Occipital lobe (tissue), 2 donors: ENCODE measurements around the gene TAC4. TPM values are rescaled to one million over a fixed set of nuclear protein-coding genes. Genes with fewer than 3 reads are reported as not detected.
"Not testable (repeated sequence)": the region's sequence is repeated elsewhere in the genome, so short reads cannot be mapped to it uniquely, and the experiment has no call there.

Source experiments
- DNase-seq: peaks from one replicate; lab custom pipeline; 2025; lab: John Stamatoyannopoulos, UW
- total RNA-seq: library from RNA; depleted of rRNA; stranded (reverse); fragments of >200 nt; gene quantifications from one replicate; pipeline ENCODE4 v1.2.3, GENCODE V29; 2014

TAC4 gene
- total RNA-seq, 1 donor from 2014 or later: not detected

DNA sequence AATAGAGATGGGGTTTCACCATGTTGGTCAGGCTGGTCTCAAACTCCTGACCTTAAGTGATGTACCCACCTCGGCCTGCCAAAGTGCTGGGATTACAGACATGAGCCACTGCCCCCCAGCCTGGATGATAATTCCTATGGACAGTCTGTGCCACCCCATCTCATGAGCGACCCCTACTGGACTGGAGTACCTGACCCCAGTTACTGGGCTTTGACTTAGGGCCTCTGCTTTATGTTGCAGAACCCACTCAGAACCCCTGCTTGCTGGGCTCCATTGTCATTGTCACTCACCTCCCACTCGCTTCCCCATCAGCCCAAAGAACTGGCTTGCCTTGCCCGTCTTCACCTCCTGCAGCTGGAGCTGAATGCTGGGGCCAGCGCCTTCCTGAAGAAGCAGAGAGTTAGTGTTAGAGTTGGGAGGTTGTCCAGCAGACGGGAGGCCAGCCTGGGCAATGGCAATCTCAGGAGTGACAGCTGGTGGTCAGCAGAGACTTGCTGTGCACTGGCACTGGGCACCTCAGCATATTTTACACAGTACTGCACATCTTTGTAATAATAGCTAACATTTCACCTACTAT, 4.0 kb downstream of the TAC4 start:
- DNase-seq: no peak

DNA sequence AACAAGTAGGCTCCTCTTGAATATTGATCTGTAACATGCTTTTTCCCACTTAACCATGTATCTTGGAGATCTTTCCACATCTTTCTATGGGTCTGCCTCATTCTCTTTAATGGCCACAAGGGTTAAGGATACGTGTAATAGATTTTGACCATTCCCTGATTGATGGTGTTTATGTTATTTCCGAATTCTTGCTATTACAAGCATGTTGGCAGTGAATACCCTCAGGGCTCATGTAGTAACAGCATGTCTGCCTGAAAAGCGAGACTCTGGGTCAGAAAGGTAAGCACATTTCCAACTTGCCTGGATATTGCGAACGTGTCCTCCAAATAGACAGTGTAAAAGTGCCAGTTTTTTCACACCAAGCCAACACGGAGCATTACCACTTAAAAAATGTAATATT, 5.0 kb downstream of the TAC4 start:
- no peak for DNase-seq

DNA sequence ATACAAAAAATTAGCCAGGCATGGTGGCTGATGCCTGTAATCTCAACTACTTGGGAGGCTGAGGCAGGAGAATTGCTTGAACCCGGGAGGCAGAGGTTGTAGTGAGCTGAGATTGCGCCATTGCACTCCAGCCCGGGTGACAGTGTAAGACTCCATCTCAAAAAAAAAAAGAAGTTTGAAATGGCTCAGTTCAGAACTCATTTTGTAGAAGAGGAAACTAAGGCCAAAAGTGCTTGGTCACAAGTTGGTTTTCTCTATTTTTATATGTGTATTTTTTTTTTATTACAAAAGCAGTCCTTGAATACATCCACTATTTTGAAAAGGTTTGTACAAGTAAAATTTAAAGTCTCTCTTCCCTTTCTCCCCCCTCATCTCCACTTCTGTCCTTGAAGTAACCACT, 5.5 kb downstream of the TAC4 start:
- no peak for DNase-seq

DNA sequence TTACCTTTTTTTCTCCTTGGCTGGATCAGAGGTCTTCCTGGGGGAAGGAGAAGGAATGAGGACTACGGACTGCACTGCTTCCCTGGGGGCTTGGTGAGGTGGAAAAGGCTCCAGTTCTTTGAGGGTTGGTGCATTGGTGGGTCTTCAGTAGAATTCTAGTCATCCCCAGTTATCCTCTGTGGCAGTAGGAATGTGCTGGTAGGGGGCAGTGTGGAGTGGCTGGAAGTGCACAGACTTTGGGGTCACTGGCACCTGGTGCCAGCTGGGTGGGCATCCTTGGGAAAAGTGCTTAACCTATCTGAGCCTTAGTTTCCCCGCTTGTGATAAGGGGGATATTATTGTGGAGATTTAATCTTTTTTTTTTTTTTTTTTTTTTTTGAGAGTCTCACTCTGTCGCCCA, 6.3 kb downstream of the TAC4 start:
- no peak for DNase-seq

DNA sequence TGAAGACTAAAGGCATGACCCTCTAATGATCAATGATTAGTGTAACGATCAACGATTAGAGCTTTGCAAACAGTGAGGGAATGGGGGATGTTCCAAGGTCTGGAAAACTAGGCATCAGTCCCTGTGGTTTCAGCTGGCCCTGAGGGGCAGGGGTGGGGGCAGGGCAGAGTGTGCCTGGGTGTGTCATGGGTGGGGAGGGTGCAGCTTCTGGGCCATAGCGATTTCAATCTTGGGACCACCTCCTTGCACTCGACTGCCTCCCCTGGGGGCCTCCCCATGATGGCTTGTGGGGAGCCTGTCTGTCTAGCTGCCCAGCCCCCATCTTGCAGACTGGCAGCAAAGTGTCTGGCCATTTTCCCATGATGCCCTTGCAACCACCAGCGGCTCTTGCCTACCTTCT, 8.4 kb downstream of the TAC4 start:
- DNase-seq: no peak

DNA sequence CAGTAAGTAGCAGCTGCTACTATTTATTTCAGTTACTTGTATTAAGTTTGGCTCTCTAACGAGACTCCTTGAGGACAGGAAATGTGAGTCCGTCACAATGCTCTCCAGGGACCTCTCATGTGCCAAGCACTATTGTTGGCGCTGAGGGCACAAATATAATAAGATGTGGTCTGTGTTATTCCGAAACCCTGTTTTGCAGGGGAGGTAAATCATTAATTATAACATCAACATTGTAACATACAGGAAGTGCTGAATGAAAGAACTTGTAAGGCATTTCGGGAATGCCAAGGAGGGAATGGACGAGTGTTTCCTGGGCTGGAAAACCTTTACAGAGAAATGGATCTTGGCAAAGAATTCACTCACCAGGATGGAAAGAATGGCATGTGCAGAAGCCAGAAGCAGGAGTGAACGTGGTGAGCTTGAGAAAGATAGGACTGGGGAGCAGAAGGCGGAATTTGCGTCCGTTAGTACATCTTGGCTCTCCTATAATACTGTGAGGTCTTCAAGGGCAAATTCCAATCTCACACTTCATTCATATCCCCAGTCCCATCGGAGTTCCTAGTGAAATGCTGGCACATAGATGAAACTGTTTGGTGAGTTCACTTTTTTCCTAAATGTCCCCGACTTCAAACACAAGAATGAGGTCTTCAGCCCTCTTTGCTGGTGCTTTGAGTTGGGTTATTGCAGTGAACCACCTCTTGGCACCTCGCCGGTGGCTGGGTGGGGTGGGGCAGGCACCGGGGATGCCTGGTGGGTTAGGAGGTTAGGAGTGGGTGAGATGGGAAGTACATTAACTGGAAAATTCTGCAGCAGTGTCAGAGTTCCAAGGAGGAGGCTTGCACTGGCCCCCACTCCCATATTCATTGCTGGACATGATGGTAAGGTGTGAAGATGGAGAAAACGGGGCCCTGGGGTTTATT, 11.5 kb downstream of the TAC4 start:
- DNase-seq: no peak

DNA sequence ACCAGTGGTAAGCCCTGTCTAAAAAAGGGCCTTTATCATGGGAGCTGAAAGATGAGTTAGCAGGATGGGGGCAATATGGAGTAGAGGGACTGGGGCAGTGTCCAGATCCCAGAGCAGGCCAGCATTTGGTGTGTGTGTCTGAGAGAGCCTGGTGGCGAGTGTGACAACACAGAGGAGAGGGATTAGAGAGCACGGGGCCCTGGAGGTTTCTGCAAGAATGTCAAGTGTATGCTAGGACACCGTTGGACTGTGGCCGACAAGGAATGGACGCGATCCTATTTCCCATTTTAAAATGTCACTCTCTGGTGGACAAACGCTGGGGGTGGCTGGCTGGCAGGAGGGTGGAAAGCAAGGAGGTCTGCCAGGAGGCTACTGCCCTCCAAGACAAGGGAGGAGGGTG, 12.4 kb downstream of the TAC4 start:
- no peak for DNase-seq

DNA sequence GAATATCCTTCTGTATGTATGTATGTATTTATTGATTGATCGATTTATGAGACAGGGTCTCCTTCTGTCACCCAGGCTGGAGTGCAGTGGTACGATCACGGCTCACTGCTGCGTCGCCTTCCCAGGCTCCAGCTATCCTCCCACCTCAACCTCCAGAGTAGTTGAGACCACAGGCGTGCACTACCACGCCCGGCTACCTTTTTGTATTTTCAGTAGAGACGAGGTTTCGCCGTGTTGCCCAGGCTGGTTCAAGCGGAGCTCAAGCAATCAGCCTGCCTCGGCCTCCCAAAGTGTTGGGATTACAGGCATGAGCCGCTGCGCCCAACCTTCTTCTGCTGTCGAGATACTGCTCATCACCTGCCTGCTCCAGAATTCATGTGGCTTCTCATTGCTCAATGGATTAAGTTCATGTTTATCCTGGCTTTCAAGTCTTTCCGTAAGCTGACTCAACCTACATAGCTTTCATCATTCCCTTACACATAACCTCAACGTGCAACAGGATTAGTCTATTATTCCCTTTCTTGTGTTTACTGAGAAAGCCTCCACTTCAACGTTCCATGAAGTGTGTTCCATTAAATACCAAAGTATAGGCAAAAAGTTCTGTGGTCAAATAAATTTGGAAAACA, 13.6 kb downstream of the TAC4 start:
- DNase-seq: no peak

DNA sequence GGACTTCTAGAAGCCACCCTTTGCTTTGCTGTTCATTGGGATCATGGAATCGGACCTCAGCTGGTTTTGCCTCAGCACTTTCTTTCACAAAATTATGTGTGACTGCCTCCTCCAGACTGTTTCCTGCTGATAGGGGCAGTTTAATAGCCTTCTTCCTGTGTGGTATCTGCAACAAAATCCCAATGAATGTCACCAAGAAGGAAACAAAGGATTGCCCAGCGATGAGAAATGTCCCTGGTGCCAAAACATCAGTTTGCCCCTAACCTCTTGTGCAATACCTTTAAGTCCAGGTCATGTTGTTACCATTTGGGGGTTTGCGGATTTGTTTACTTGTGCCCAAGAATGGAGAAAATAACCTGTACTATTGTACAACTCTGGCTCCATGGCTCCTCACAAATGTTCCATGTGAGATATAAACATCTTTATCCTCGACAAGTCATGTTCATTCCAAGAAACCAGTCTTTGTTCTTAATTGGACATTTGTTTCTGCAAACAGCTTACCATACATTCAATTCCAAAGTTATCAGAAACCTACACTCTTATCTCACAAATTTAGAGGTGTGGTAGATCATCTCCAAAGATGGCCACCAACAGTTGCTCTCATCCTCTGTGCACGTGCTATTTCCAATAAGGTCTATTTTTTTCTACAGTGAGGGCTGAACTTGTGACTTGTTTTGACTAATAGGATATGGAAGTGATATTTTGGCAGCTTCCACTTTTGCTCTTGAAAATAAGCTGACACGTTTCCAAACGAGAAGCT, 14.8 kb downstream of the TAC4 start:
- DNase-seq: no peak

DNA sequence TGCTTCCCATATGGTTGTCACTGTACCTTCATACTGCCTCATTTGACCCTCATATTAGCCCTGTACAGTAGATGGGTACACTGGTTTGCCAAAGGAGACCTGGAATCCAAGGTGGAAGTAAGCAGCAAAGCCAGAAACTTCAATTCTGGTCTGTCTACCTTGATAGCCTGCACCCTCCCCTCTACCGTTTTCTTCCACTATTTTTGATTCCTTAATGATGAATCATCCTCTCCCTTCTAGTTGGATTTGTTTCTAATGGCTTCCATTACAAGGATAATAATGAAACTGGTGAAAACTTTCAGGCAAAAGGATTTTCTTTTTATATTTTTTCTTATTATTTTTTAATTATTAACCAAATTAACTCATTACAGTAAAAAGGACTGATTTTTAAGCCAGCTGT, 17.3 kb downstream of the TAC4 start:
- DNase-seq: no peak

DNA sequence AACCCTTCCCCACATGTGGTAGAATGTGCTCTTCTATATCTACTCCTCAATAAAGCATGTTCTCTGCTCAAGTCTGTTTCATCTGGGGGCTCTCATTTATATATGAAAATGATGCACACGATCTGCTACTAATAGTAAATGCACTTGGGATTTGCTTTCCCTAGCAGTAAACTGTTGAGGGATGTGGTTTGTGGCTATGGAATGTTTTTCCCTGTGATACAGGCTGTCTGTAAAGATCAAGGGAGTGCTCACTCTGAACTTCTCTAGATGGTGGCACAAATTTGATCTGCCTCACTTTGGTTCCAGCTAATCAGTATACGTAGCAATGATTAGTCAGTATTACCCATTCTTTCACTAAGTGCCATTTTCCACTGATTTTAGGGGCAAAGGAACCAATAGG, 18.8 kb downstream of the TAC4 start:
- DNase-seq: no peak

DNA sequence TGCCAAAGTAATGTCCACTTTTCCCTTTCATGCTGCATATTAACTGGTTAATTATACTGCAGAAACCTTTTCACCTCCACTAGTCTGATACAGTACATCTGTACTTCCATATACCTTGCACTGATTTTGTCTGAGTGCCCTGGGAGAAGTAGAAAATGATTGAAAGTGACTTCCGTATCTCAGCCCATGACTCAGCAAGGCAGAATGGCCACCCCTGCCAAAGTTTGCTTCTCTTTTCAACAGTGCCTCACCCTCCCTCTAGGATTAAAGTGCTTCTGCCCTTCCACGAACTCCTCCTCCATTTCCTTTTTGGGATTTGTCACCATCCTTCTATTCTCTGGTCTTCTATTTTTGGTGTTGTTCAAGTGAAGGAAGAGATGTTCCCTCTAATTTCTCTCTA, 19.5 kb downstream of the TAC4 start:
- DNase-seq: not testable (repeated sequence)

DNA sequence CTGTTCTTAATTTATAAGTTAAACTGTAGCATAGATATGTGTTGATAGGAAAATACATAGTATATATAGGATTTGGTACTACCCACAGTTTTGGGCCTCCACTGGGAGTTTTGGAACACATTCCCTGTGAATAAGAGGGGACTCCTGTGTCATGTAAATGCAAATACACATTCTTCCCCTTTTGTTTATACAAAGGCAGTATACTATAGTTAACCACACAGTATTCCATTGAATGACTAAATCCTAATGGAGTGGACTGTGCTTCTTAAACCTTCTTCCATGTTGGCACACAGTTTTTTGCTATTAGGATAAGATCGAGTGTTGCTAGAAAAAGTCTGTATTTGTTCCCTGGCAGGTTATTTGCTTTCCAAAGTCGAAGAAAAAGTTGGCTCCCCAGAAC, 22.2 kb downstream of the TAC4 start:
- DNase-seq: no peak

DNA sequence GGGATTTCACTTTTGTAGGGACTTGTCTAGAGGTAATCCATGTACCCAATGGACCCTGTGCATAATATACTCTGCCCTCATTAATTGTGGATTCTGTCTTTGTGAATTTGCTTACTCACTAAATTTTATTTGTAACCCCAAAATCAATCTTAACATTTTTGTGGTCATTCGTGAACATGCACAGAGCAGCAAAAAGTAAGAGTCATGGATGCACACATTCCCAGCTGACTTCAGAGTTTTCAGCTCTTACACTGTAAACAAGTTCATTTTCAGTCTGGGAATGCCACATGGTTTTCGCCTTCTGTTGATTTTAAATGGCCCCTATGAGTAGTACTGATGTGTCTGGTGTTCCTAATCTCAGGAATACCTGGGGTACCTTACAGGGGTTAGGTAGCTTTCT, 24.3 kb downstream of the TAC4 start:
- DNase-seq: no peak

DNA sequence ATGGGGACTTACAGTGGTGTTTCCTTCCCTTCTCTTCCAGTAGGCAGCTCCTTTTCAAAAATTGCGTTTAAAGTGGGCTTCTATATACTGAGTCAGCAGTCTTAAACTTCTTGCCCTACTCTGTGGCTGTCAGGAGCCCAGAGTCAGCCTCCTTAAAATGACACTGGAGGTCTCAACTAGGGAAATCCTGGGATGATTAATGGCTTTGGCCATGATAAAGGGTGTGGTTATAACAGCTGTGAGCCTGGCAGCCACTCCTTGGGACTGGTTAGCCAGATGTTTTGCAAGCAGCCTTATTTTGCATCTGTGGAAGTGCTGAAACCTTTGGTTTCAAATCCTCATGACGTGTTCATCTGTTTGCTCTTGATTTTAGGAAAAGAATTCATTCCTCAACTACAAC, 25.0 kb downstream of the TAC4 start:
- DNase-seq: no peak

DNA sequence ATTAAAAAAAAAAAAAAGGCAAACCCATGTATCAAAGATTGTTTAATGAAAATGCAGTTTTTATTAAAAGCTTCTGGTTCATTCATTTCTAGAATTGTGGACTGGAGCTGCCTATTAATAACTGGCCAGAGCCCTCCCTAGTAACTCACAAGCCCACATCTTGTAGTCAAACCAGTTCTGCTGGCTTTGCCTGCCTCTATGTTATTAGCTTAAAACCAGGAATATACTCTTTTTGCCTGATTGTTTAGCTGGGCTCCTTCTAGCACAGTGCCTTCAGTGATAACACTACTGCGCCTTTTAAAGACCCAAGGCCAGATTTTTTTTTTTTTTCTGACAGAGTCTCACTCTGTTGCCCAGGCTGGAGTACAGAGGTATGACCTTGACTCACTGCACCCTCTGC, 26.0 kb downstream of the TAC4 start:
- no peak for DNase-seq

DNA sequence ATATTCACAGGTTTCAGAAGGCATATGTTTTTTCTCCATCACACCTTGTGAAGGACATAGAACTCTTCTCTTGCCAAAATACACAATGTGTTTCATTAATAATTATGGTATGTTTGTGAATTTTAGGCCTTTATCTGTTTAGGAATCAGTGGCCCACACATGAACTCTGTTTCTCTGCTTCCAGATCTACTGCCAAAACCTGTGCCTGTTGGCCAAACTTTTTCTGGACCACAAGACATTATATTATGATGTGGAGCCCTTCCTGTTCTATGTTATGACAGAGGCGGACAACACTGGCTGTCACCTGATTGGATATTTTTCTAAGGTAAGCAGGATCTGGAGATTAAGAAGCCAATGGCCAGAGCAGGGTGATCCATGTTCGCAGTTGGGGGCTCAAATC, 26.4 kb downstream of the TAC4 start:
- DNase-seq: no peak

DNA sequence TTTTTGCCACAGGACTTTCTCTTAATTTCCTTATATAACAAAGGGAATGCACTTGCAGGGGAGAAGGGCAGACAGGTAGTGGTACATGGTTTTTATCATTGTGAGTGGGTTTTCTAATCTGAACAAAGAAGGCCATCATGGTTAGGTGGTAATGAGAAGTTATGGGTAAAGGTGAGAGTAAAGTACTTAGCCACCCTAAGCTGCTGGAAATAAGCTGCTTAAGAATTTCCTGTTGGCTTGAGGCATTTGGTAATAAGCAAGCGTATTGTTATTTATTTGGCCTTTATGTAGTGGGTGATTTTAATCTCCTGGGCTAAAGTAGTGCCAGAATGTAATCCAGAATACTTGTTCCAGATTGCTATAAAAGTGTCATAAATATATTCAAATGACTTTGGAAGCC, 27.1 kb downstream of the TAC4 start:
- DNase-seq: no peak

DNA sequence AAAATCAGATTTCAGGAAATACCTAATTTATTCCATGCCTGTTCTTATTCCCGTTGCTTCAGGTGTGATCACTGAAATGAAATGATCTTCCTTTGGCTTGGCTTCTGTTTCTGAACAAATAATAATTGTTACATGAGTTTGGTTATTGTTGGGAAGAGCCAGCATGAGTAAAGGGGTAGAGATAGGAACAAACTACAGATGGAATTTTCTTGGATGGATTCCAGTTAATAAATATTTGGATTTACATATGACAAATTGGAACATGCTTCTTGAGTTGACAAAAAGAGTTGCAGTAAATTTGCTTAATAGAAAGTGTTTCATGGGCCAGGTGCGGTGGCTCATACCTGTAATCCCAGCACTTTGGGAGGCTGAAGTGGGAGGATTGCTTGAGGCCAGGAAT, 28.2 kb downstream of the TAC4 start:
- no peak for DNase-seq

DNA sequence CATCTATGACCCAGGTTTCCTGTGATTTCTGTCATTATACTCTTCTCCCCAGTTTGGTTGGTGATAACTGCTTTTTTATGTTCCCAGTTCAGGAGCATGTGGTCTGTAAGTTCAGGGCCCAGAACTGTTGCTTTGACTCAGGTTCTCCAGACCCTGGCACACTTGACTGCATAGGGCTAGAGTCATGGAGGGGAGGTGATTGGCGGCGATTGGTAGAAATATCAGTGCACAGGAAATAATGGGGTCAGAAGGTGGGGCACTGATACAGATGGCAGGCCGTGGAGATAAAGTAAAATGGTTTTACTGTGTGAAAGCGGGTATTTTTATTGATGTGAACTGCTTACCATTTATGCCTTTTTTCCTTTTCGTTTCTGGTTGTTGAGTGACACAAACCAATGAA, 28.7 kb downstream of the TAC4 start:
- no peak for DNase-seq

DNA sequence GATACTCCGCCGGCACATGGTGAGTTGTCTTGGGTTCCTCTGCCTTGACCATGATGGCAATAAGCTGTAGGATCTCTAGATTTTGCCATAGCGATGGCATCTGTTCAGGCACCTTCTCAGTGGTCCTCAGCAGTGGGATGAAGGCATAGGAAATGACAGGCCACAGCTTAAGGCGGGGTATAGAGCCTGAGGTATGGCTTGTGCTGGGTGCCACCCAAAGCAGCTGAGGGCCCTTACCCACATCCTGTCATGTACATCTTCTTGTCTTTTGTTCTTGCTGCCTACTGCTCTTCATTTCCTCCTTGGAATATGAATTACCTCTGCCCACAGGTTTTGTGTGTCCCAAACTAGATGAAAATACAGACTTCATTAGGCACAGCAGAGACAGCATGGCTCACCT, 29.9 kb downstream of the TAC4 start:
- no peak for DNase-seq

DNA sequence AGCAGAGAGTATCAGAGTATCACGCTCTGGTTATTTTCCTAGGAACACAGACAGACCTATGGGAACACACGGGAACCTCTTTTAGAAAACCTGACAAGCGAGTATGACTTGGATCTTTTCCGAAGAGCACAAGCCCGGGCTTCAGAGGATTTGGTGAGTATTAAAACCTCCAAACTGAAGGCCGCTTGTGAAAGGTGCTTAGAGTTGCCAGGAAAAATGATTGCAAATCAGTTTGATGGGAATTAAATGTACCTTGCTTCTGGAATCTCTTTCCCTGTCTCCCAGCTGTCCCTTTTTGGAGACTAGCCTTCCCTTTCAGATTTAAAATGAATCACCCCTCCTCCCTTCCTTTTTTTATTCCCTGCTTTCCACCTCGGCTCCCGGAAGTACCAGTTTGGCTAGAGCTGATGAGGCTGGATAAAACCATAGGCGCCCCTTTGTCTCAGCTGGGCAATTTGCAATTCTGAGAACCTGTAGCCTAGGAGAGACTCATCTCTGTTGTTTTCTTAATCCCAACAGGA, 32.0 kb downstream of the TAC4 start:
- DNase-seq: no peak
